SK-MEL-5 (cell line): ENCODE measurements around the gene ATP13A5. TPM values are rescaled to one million over a fixed set of nuclear protein-coding genes. Genes with fewer than 3 reads are reported as not detected.

Experiments
- DNase-seq: peaks from one replicate; pipeline ENCODE4 v3.0.0-alpha.2; 2016; ENCODE audit warnings: low read depth, low spot score
- in situ Hi-C: cut with HindIII; loops from 2 replicates; pipeline ENCODE4 v1.10.0; 2016; ENCODE audit warnings: low sequenced_read_pairs, high pct_unique_total_duplicates, low pct_unique_long_range_greater_than_20kb
- total RNA-seq: library from RNA; depleted of rRNA; stranded (reverse); fragments of >200 nt; shearing (Covaris generic); gene quantifications from 2 replicates; pipeline ENCODE4 v1.2.3, GENCODE V29; 2014; rRNA removed

Gene ATP13A5
- total RNA-seq, 1 experiment from 2014 or later, result not detected

DNA sequence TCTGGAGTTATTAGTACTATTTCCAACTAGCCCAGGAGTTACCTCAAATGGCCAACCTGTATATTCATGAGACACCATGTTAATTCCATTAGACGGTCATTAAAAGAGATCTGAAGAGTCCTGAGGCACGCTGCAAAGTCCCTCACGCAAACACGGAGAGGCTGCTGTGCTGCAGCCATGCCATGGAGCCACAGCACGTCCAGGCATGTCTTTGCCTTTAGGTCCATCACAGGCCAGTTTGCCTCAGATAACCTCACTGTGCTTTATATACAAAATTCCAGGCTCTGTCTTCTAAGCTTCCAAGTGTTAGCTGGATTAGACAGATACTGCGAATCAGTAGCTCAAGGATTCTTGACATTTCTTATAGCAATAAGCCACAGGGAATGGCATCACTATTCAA, 147.4 kb downstream of the ATP13A5 start:
- no peak for DNase-seq
- in situ Hi-C loops, result no loop called here

DNA sequence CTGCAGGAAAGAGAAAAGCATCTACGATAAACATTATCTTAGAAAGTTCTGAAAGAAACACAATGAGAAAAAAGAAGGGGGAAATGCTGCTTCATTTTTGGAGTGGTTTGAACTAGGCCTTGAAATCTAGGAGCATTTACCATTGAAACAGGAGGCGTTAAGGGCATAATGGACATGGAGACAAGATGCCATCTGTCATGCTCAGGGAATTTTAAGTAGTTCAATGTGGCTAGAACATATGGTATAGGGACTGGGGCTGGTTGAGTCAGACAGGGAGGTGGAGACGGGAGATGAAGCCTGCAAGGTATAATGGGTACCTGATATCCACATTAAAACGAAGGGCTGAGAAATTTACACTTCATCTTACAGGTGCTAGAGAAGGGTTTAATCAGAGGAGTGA, 147.9 kb downstream of the ATP13A5 start:
- no peak for DNase-seq
- in situ Hi-C loops, result no loop called here

DNA sequence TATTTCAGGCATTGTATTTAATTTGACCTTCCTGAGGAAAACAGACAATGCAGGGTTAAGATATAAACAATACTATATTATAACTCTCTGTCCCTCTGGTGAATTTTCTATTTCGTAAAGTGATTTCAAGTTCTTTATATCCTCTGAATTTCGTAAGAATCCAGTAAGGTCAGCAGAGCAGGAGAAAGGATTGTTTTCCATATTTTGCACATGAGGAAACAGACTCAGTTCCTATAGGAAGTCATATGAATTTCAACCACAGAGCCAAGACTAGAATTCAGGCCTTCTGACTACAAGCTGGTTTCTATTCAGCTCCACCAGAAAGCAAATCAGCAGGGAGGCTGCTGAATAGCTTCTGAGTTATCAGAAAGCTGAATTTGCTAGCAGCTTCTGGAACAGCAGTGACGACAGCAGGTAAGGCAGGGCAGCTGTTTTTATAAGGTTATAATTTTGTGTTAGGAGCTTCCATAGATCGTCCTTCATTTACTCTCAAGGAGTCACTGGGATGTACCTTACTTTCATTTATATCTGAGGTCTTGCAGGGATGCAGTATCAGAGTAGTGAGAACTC, 148.6 kb downstream of the ATP13A5 start:
- in situ Hi-C loops, result no loop called here
- DNase-seq, result peak; percentile 7

DNA sequence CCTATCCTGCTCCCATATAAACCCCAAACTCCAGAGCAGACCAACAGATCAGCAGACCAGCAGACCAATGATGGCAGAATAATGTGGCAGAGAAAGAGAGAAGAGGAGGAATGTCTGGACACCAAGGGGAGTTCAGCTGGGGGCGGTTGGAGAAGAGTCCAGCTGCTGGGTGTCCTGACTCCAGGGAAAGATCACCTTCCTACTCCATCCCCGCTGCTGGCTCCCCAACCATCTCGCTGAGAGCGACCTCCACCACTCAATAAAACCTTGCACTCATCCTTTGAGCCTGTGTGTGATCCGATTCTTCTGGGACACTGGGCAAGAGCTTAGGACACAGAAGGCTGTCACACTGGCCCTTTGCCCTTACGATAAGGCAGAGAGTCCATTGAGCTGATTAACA, 150.3 kb downstream of the ATP13A5 start:
- no peak for DNase-seq
- in situ Hi-C loops, result no loop called here

DNA sequence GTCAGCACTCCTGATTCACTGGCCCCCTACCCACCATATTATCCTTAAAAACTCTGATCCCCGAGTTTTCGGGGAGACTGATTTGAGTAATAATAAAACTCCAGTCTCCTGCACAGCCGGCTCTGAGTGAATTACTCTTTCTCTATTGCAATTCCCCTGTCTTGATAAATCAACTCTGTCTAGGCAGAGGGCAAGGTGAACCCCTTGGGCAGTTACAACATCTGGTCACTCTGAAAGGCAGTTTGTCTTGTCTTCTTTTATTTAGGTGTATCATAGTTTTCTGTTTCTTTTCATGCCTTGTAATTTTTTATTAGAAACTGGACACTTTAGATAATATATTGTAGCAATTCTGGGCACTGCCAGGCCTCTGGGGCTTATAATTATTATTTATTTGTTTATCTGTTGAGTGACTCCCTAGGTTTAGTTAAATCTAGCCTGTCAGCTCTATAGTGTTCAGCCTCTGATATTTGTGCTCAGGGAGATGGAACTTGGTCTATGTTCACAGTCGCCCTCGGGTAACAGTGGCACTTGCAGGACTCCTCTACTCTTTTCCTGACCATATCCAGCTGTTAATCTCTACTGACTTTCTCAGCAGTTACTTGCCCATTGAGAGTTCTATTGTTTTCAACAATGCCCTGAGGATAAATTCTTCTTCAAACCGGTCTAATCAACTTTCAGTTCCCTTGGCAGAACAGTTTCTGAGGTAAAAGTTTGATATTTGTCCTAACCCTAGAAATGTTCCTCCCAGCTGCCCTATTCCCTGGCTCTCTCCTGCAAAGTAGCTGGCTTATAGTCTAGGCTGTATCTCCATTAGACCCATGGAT, 153.0 kb downstream of the ATP13A5 start:
- DNase-seq, result peak; percentile 5
- in situ Hi-C loops, result no loop called here

Other genes starting within 250 kb of the ATP13A5 start
- gene PLAAT1, start 137.5 kb downstream of the ATP13A5 start, total RNA-seq, result 19.3 and 21.1 TPM in 2 replicates
- gene ATP13A4, start 176.1 kb upstream of the ATP13A5 start, total RNA-seq, result not detected in 2 replicates
- 133 and 142 TPM in 2 replicates for gene OPA1, start 214.5 kb upstream of the ATP13A5 start, total RNA-seq